Measurements from ENCODE around the gene LCN6.

DNA sequence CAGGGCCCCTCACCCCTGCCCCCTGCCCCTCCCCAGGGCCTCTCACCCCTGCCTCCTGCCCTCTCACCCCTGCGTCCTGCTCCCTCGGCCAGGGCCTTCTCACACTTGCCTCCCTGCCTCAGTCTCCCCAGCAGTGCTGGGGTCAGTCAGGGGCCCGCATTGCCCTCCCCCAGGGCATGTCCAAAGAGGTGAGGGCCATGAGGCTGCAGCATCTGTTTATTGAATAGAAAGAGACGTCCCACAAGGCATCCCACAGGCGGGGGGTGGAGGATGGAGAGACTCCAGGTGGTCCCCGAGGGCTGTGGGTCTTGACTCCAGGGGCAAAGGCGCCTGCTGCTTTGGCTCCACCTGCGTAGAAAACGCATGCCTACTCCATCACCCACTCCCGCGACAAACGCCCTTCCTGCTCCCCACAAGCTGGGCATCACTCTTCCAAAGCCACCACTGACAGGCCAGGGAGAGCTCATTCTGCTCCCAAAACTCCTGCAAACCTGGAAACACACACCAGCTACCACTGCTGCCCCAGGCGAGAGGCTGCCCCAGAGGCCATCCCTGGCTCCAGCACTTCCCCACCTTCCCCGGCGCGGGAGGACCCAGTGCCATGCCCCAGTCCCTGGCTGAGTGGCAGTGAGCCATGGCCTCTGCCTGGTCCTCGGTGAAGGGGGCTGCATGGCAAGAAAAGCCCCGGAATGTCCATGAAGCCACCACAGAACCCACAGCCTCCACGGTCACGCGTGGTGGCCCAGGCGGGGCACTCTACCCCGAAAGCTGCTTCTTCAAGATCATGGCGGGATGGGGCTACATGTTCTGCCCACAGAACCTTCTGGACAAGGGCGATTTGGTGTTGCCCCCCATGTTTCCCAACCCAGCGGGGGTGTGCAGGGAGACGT, 11.4 kb upstream of the LCN6 start:
- no peak for TF ChIP-seq CTCF (IDR thresholded peaks at IDR 0.05; ENCODE audit: poor library complexity, severe bottlenecking)
- TF ChIP-seq EZH2 (IDR thresholded peaks at IDR 0.05; ENCODE audit: borderline replicate concordance, insufficient read depth, low read length, poor library complexity, severe bottlenecking) = no peak
- TF ChIP-seq SMC3 (conservative IDR thresholded peaks at IDR 0.05; ENCODE audit: poor library complexity) = no peak
- no peak for TF ChIP-seq POLR2AphosphoS5 (IDR thresholded peaks at IDR 0.05)
- no peak for TF ChIP-seq RAD21 (conservative IDR thresholded peaks at IDR 0.05)
- no peak for TF ChIP-seq MXI1 (conservative IDR thresholded peaks at IDR 0.05; ENCODE audit: poor library complexity, severe bottlenecking)
- no peak for TF ChIP-seq EP300 (conservative IDR thresholded peaks at IDR 0.05; ENCODE audit: poor library complexity, severe bottlenecking)
